IMR-90 (cell line): Measurements from ENCODE around the gene PCDHGA8. TPM values are rescaled to one million over a fixed set of nuclear protein-coding genes. Genes with fewer than 3 reads are reported as not detected.

Experiments used
- ATAC-seq: fragments of 200-7000 bp; cut with Tn5 transposase; 2 replicates; pipeline ENCODE4 v1.9.1; 2020; ENCODE audit warnings: low read depth, mild to moderate bottlenecking, moderate library complexity
- BruUV-seq: library from RNA; stranded (reverse); fragments of 400-500 nt; replicated peaks from 2 replicates; lab custom pipeline; 2021; lab: Mats Ljungman, UMichigan
- CTCF ChIA-PET: fragments of 300-600 bp; formaldehyde crosslinking; extraction: SDS; loops from one replicate; lab custom pipeline; 2021; ENCODE audit warnings: antibody characterized with exemption; lab: Yijun Ruan, JAX
- POLR2A ChIA-PET: fragments of 300-600 bp; sonication (Branson Sonifier 250); formaldehyde crosslinking; loops from one replicate; lab custom pipeline; 2022; ENCODE audit warnings: antibody characterized with exemption; ENCODE audit not compliant: unreplicated experiment; lab: Charles Lee
- DNase-seq: peaks from one replicate; pipeline ENCODE4 v3.0.0; 2013
- H2AFZ ChIP-seq: replicated peaks from 2 replicates; pipeline ENCODE3; 2013; ENCODE audit warnings: low read length, mild to moderate bottlenecking; ENCODE audit not compliant: poor library complexity
- H2AK5ac ChIP-seq: 2 replicates; pipeline ENCODE4 v1.6.1; 2013; ENCODE audit warnings: low read depth, low read length, inconsistent platforms
- H2AK9ac ChIP-seq: replicated peaks from 2 replicates; pipeline ENCODE3; 2013; ENCODE audit warnings: mild to moderate bottlenecking, low read depth, low read length, moderate library complexity; ENCODE audit not compliant: poor library complexity
- H2BK120ac ChIP-seq: 2 replicates; pipeline ENCODE4 v1.6.1; 2013; ENCODE audit warnings: low read depth, low read length, inconsistent platforms
- H2BK15ac ChIP-seq: 3 replicates; pipeline ENCODE4 v1.6.1; 2013; ENCODE audit warnings: low read depth, low read length, inconsistent platforms
- H2BK20ac ChIP-seq: 2 replicates; pipeline ENCODE4 v1.6.1; 2013; ENCODE audit warnings: low read depth, mild to moderate bottlenecking, inconsistent platforms, low read length, moderate library complexity
- H2BK5ac ChIP-seq: 2 replicates; pipeline ENCODE4 v1.6.1; 2013; ENCODE audit warnings: mild to moderate bottlenecking, low read depth, low read length, inconsistent platforms; ENCODE audit not compliant: poor library complexity, severe bottlenecking
- H3K14ac ChIP-seq: replicated peaks from 2 replicates; pipeline ENCODE4 v1.6.1; 2013; ENCODE audit warnings: low read depth, low read length, inconsistent platforms
- H3K18ac ChIP-seq: 2 replicates; pipeline ENCODE4 v1.6.1; 2013; ENCODE audit warnings: low read depth, low read length, control low read depth
- H3K23ac ChIP-seq: 2 replicates; pipeline ENCODE4 v1.6.1; 2013; ENCODE audit warnings: low read depth, low read length, inconsistent platforms
- H3K27ac ChIP-seq: 2 replicates; pipeline ENCODE4 v1.5.1; 2013; ENCODE audit warnings: mild to moderate bottlenecking, control low read depth, low read length; ENCODE audit not compliant: insufficient read depth
- H3K27me3 ChIP-seq: 2 replicates; pipeline ENCODE4 v1.6.1; 2013; ENCODE audit warnings: low read length; ENCODE audit not compliant: control insufficient read depth, insufficient read depth
- H3K36me3 ChIP-seq: 2 replicates; pipeline ENCODE4 v1.6.1; 2013; ENCODE audit warnings: low read length, mixed read lengths; ENCODE audit not compliant: control insufficient read depth, insufficient read depth
- H3K4ac ChIP-seq: 2 replicates; pipeline ENCODE4 v1.6.1; 2013; ENCODE audit warnings: low read depth, low read length, inconsistent platforms
- H3K4me1 ChIP-seq: 2 replicates; pipeline ENCODE4 v1.6.1; 2013; ENCODE audit warnings: low read length, mixed read lengths; ENCODE audit not compliant: control insufficient read depth, insufficient read depth
- H3K4me2 ChIP-seq: 2 replicates; pipeline ENCODE4 v1.6.1; 2013; ENCODE audit warnings: low read depth, mild to moderate bottlenecking, control low read depth, low read length, moderate library complexity
- H3K4me3 ChIP-seq: 2 replicates; pipeline ENCODE4 v1.5.1; 2013; ENCODE audit warnings: low read depth, mild to moderate bottlenecking, control low read depth, low read length, moderate library complexity; ENCODE audit not compliant: insufficient read depth
- H3K56ac ChIP-seq: 2 replicates; pipeline ENCODE4 v1.6.1; 2013; ENCODE audit warnings: low read length, inconsistent platforms; ENCODE audit not compliant: insufficient read depth; ENCODE audit errors: extremely low read depth
- H3K79me1 ChIP-seq, 2 experiments: 2 replicates each; pipeline ENCODE4 v1.6.1; 2013; ENCODE audit warnings: low read length in 2 of 2, inconsistent platforms in 1 of 2, low read depth in 1 of 2
- H3K9ac ChIP-seq: 2 replicates; pipeline ENCODE4 v1.6.1; 2013; ENCODE audit warnings: low read depth, low read length, control low read depth
- H3K9me1 ChIP-seq: 2 replicates; pipeline ENCODE4 v1.6.1; 2013; ENCODE audit warnings: low read length, inconsistent platforms; ENCODE audit not compliant: insufficient read depth
- H3K9me3 ChIP-seq: 2 replicates; pipeline ENCODE4 v1.6.1; 2013; ENCODE audit warnings: low read length; ENCODE audit not compliant: control insufficient read depth, insufficient read depth
- H4K20me1 ChIP-seq: 2 replicates; pipeline ENCODE4 v1.6.1; 2013; ENCODE audit warnings: low read length, inconsistent platforms; ENCODE audit not compliant: insufficient read depth
- H4K5ac ChIP-seq: 2 replicates; pipeline ENCODE4 v1.6.1; 2013; ENCODE audit warnings: mild to moderate bottlenecking, low read depth, low read length, control low read depth
- H4K8ac ChIP-seq, 2 experiments: 2 replicates each; pipeline ENCODE4 v1.6.1; 2013; ENCODE audit warnings: low read depth in 2 of 2, low read length in 2 of 2, control low read depth in 1 of 2, inconsistent platforms in 1 of 2
- H4K91ac ChIP-seq: 2 replicates; pipeline ENCODE4 v1.6.1; 2013; ENCODE audit warnings: low read depth, low read length, inconsistent platforms; ENCODE audit not compliant: insufficient read depth
- CEBPB ChIP-seq: IDR thresholded peaks from 2 replicates; pipeline ENCODE4 v1.6.1; 2012; ENCODE audit warnings: low read depth, low read length, improper control_type of control experiment
- MAZ ChIP-seq: IDR thresholded peaks from 2 replicates; pipeline ENCODE4 v1.6.1; 2012; ENCODE audit warnings: low read depth, mild to moderate bottlenecking, low read length, improper control_type of control experiment, moderate library complexity, borderline replicate concordance
- POLR2A ChIP-seq: IDR thresholded peaks from 2 replicates; pipeline ENCODE4 v1.6.1; 2012; ENCODE audit warnings: mild to moderate bottlenecking, low read depth, low read length
- RFX5 ChIP-seq: IDR thresholded peaks from 2 replicates; pipeline ENCODE4 v1.8.0; 2012; ENCODE audit warnings: low read depth, mild to moderate bottlenecking, low read length, moderate library complexity
- WGBS, 2 experiments: methylation state at CpG; one replicate each; pipeline versions ENCODE4 v1.1.5 to v1.1.7; 2013; ENCODE audit warnings: missing lambda C conversion rate in 2 of 2; ENCODE audit not compliant: insufficient read length in 1 of 2; ENCODE audit errors: extremely low coverage in 2 of 2; 5-methylcytosine and 5-hydroxymethylcytosine counted together
- dilution Hi-C: fragments of 300-500 bp; cut with HindIII; formaldehyde crosslinking; loops from one replicate; pipeline ENCODE4 v1.14.3; 2018; ENCODE audit warnings: low sequenced_read_pairs; ENCODE audit not compliant: unreplicated experiment
- in situ Hi-C: fragments of 300-500 bp; cut with MboI; formaldehyde crosslinking; loops from 3 replicates; pipeline ENCODE4 v1.14.3; 2019; ENCODE audit warnings: low sequenced_read_pairs, inconsistent platforms, mixed read lengths
- intact Hi-C: fragments of 100-400 bp; cut with micrococcal nuclease; formaldehyde crosslinking; loops from 2 replicates; pipeline ENCODE4 v1.10.0; 2022
- polyA plus RNA-seq, 3 experiments: library from polyadenylated mRNA; depleted of rRNA; stranded (reverse); fragments of >200 nt; gene quantifications; 2 replicates each; pipeline ENCODE4 v1.2.3, GENCODE V29; 2012; ENCODE audit warnings: low replicate concordance in 1 of 3
- total RNA-seq: library from RNA; depleted of rRNA; stranded (reverse); fragments of >200 nt; gene quantifications from 2 replicates; pipeline ENCODE4 v1.2.3, GENCODE V29; 2012
- TF ChIP-seq, protein P1 (sequence below): fragments of 150-350 bp; IDR thresholded peaks from 2 replicates; pipeline ENCODE4 v1.6.1; 2017; ENCODE audit warnings: mild to moderate bottlenecking, antibody characterized with exemption, low read length, low read depth

PCDHGA8 gene
- total and polyA plus RNA-seq, 2 of the 4 experiments (the other 2 are of a cell fraction), result 0.89 to 2.0 TPM

GRCh38 chr5:141409598-141410306 is 17.3 kb downstream of the PCDHGA8 start:
- TF ChIP-seq RFX5 (no peak), CEBPB (peak; percentile 34; the same call in 1 of the 2 replicates), MAZ (no peak), POLR2A (no peak)
- TF ChIP-seq, protein P1, sequence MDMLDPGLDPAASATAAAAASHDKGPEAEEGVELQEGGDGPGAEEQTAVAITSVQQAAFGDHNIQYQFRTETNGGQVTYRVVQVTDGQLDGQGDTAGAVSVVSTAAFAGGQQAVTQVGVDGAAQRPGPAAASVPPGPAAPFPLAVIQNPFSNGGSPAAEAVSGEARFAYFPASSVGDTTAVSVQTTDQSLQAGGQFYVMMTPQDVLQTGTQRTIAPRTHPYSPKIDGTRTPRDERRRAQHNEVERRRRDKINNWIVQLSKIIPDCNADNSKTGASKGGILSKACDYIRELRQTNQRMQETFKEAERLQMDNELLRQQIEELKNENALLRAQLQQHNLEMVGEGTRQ, result no peak
- in situ Hi-C loops, result no loop called here
- no peak overlapping the region for H4K5ac ChIP-seq

More at GRCh38 chr5:141409598-141410306, 17.3 kb downstream of the PCDHGA8 start:
- Histone ChIP-seq H2BK5ac (no peak overlapping the region), H3K9me1 (no peaks in the 10 kb centered on the region), H2BK15ac (no peak overlapping the region), H2BK120ac (no peak overlapping the region), H3K27me3 (no peaks in the 10 kb centered on the region), H3K9me3 (peaks cover 59% of the 10 kb centered on the region), H3K18ac (no peak overlapping the region), H3K56ac (no peak overlapping the region), H2AFZ (no peak overlapping the region), H3K23ac (no peak overlapping the region), H3K4me3 (no peak overlapping the region), H3K9ac (no peak overlapping the region), H3K4me1 (no peaks in the 10 kb centered on the region), H3K14ac (no peak overlapping the region), H2BK20ac (no peak overlapping the region), H4K20me1 (no peaks in the 10 kb centered on the region), H2AK9ac (no peak overlapping the region), H4K91ac (no peak overlapping the region), H4K8ac (no peak overlapping the region), H3K79me1 (peaks cover 10 to 12% of the 10 kb centered on the region in 2 experiments; a peak in 3 of 4 replicates), H2AK5ac (no peak overlapping the region), H3K36me3 (peaks cover 17% of the 10 kb centered on the region; the same call in 1 of the 2 replicates), H3K27ac (no peak overlapping the region), H3K4ac (no peak overlapping the region), H3K4me2 (no peak overlapping the region)
- ChIA-PET CTCF (no interaction called here), POLR2A (no interaction called here)
- DNase-seq (no peak), ATAC-seq (no peak)
- dilution Hi-C loops (no loop called here), intact Hi-C loops (loop anchor here (5.0 kb wide), 1 partner anchor 82 kb away; no protein-coding TSS in a partner anchor)
- WGBS, 2 experiments, result 52% methylated on average over 36 of the region's 64 CpGs; no CpG with 5 or more reads in 1 of the 2 experiments
- no TSS peak for BruUV-seq
